CD4-positive, alpha-beta T cell treated with Interferon alpha-2 for 1 hour (primary cell): ENCODE results near the gene MRLN.
"Not testable (repeated sequence)": the region's sequence is repeated elsewhere in the genome, so short reads cannot be mapped to it uniquely, and the experiment has no call there.

Experiments
- DNase-seq, 2 donors: peaks; one replicate each; pipeline ENCODE4 v3.0.0-alpha.2; 2020 to 2022

MRLN gene

DNA sequence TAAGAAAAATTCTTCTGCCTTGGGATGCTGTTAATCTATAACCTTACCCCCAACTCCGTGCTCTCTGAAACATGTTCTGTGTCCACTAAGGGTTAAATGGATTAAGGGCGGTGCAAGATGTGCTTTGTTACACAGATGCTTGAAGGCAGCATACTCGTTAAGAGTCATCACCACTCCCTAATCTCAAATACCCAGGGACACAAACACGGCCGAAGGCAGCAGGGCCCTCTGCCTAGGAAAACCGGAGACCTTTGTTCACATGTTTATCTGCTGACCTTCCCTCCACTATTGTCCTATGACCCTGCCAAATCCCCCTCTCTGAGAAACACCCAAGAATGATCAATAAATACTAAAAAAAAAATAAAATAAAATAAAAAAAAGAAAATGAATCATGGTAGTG lies 8.5 kb downstream of the MRLN start:
- DNase-seq: not testable (repeated sequence)

- not testable (repeated sequence) for DNase-seq
Measured at GRCh38 chr10:59744156-59744555, 9.1 kb downstream of the MRLN start.

- DNase-seq: no peak
Measured at GRCh38 chr10:59741583-59741982, 11.7 kb downstream of the MRLN start.

- no peak for DNase-seq
Measured at GRCh38 chr10:59741048-59741447, 12.2 kb downstream of the MRLN start.

GRCh38 chr10:59736749-59737148 lies 16.5 kb downstream of the MRLN start:
- DNase-seq: no peak

DNA sequence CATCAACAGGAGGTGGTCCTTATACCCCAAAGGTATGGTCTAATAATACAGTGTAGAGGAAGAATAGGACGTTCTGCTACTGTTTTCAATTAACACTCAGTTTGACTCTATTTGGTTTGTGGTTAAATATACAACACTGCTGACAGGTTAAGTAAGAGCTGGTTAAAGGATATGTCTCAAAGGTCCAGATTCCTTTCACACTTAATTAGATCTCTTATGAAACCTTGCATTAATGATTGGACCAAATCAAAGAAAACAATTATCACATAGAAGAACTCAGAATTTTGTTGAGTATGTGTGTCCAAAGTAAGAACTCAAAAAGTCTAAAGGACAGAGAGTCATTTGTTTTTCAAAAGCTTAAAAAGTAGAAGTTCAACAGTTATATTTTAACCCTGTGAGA lies 18.0 kb downstream of the MRLN start:
- DNase-seq: no peak

DNA sequence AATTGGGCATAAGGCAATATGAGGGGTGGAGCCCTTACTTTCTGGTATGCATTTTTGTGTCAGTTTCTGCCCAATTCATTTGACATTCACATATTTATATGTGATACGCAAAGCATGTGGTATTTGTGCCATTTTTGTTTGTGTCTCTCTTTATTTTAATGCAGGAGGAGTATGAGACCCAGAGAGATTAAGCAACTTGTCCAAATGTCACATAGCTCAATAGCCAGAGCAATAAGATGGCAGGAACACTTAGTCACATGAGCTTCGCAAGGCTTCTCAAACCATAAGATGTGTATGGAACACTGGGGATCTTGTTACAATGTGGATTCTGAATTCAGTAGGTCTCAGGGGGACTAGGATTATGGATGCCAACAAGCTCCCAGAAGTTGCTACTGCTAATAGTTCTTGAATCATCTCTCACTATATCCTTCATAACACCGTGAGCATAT lies 19.2 kb downstream of the MRLN start:
- no peak for DNase-seq

GRCh38 chr10:59733321-59734013 lies 19.8 kb downstream of the MRLN start:
- not testable (repeated sequence) for DNase-seq

DNA sequence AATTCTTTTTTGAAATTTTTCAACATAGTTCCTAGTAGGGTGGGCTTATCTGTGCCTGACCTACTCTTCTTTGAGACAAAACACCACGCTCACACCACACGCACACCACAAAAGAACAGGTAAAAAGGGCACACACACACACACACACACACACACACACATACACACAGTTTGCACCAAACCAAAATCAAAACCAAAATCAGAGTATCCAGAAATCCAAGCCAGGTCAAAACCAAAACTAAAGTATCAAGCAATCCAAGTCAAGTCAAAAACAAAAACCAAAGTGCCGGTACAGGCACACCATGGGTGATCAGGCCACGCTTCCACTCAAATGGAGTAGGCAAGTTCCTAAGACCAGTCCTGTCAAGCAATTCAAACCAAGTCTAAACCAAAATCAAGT lies 20.4 kb downstream of the MRLN start:
- not testable (repeated sequence) for DNase-seq

DNA sequence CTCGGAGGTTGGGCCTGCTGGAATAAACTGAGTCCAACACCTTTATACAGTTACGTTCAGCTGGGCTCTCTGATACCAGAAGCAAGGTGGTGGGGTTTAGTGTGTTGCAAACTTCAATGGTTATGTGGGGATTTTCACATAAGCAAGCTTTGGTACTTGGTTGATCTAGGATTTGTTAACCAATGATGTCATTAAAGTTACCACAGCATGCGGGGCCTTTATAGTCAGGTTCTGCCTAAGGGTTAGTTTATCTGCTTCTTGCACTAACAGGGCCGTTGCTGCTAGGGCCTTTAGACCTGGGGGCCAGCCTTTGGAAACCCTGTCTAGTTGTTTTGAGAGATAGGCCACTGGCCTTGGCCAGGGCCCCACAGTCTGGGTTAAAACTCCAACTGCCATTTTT lies 24.1 kb downstream of the MRLN start:
- not testable (repeated sequence) for DNase-seq

DNA sequence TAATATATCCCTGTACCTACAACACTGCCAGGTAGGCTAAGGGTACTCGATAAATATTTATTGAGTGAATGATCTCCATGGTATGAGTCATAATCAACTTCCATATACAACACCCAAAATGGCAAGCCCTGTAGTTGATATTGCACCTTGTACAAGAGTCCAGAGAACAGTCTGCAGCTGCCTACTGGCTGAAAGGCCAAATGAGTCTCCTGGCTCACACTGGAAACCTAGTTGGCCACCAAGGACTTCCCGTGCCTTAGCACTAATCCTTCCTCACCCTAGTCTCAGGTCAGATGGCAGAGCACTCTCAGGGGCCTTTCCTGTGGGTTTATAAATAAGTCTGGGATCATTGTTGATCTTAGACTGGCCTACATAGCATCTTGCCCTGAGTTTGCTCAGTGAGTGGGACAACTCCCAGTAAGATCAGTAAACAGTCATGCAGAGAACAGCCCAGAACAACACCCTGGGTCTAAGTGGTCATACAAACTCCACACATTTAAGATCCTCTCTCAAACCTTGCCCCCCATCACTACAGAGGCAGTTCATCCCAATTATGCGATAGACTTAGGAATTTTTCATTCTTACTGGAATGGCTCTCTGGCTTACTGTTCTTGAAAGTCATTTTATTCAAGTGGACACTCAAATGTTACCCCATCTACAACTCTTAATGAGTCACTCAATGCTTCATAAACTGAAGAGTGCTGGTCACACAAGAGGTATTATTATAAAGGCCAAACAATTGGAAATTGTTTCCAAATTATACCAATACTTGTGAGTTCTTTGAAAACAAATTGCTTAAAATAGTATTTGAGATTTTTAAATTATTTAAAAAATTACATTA lies 28.9 kb downstream of the MRLN start:
- no peak for DNase-seq

GRCh38 chr10:59720377-59720776 lies 32.9 kb downstream of the MRLN start:
- no peak for DNase-seq

- no peak for DNase-seq
Measured at GRCh38 chr10:59719374-59719773, 33.9 kb downstream of the MRLN start.

GRCh38 chr10:59718257-59718656 lies 35.0 kb downstream of the MRLN start:
- no peak for DNase-seq

- no peak for DNase-seq
Measured at GRCh38 chr10:59713196-59713821, 39.9 kb downstream of the MRLN start.

DNA sequence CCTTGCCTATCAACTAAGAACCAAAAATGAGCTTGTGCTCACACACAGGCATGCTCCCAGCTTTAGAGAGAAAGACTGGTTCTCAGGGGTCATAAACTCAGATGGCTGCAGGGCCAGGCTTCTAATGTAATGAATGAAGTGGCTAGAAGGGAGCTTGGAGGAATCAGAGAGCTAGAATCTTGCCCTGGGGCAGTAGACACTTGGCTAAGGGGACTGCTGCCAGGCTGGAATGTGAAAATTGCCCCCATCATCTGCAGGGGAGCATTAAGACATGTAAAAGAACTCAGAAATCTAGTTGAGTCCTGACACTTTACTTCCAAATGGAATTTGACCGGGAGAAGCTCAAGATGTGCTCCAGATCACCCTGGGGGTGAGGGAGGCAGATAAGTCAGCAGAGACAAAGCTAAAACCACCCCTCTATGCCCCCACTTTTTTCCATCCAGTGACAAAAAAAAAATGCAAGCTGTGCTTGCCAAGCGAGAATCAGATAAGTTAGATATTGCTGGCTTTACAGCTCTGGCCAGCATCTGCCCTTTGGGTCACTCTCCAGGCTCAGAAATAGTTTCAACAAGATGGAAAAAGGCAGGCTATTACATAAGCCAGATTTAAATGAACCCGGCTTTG lies 41.3 kb downstream of the MRLN start:
- DNase-seq: no peak

DNA sequence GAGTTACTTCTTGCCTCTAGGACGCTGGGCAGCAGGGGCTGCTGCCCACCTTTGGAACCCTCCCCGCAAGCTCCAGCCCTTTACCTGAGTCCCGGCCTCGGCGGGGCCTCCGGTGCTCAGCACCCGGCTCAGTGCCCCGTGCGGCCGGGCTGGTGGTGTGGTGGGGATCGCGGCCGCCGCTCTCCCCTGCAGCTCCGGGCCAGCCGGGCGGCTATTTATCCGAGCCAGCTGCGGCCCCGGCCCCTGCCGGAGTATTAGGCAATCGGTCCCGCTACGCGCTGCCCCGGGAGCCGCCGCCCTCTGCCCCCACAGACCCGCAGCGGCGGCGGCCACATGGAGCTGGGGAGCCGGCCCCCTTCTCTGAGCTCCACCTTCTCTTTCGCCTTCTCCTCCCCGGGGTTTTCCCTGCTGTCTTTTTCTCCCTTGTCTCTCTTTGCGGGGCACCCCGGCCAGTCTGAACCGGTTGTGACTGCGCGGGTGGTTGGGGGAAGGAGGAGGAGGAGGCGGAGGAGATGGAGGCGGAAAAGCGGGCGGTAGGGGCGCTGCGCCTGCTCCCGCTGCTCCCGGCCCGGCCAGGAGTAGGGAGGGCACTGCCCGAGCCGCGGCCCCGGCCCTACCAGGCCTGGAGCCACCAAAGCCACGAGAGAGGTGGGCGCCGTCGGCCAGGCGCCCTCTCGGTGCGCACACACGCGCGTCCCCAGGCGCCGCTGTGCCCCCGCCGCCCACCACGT lies 43.7 kb downstream of the MRLN start, which contains the start of gene SLC16A9:
SLC16A9 (minus strand) TSS at position 456 of the 731 bp plus-strand sequence. CDS start 25,559 bp downstream, outside the sequence.
- peak; percentile 4 for DNase-seq

GRCh38 chr10:59708816-59709394 lies 44.4 kb downstream of the MRLN start:
- no peak for DNase-seq

DNA sequence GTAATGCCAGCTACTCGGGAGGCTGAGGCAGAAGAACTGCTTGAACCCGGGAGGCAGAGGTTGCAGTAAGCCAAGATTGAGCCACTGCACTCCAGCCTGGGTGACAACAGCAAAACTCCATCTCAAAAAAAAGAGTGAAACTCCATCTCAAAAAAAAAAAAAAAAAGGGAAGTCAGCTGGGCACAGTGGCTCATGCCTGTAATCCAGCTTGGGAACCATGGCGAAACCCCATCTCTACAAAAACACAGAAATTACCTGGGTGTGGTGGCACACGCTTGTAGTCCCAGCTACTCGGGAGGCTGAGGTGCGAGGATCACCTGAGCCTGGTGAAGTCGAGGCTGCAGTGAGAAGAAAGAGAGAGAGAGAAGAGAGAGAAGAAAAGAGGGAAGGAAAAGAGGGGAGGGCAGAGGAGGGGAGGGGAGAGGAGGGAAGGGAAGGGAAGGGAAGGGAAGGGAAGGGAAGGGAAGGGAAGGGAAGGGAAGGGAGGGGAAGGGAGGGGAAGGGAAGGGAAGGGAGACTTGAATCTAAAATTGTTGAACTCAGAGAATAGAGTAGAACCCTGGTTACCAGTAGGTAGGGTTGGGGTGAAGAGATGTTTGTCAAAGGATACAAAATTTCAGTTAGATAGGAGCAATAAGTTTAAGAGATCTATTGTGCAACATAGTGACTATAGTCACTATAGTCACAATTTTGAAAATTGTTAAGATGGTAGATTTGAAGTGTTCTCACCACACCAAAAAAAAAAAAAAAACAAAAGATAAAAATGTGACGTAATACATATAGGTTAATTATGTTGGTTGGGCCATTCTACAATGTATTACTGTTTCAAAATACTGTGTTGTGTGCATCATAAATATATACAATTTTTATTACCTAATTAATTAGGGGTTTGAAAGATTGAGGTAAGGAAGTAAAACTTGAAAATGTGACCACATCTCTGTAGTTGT lies 46.1 kb downstream of the MRLN start:
- no peak for DNase-seq

- no peak for DNase-seq
Measured at GRCh38 chr10:59705931-59706330, 47.3 kb downstream of the MRLN start.

GRCh38 chr10:59704630-59705029 lies 48.6 kb downstream of the MRLN start:
- DNase-seq: no peak
